T-helper 17 cell (primary cell): ENCODE data around the gene C4orf50. TPM values are rescaled to one million over a fixed set of nuclear protein-coding genes. Genes with fewer than 3 reads are reported as not detected.
"Not testable (repeated sequence)": the region's sequence is repeated elsewhere in the genome, so short reads cannot be mapped to it uniquely, and the experiment has no call there.

Experiments used
- ATAC-seq: fragments of 150-1000 bp; cut with Tn5 transposase; 2 replicates; pipeline ENCODE4 v1.10.0; 2021; ENCODE audit warnings: mild to moderate bottlenecking, moderate library complexity
- DNase-seq, 3 donors: peaks; one replicate each; pipeline versions ENCODE4 v3.0.0 to v3.0.0-alpha.2; 2020 to 2021
- H3K9me3 ChIP-seq: one replicate; pipeline ENCODE4 v1.7.0; 2013; ENCODE audit warnings: low read length, mild to moderate bottlenecking; ENCODE audit not compliant: control insufficient read depth, poor library complexity, severe bottlenecking
- H3K27ac Mint-ChIP-seq: one replicate; pipeline ENCODE4 v1.8.0; 2022; ENCODE audit warnings: mild to moderate bottlenecking, moderate library complexity, mixed read lengths
- H3K27me3 Mint-ChIP-seq: one replicate; pipeline ENCODE4 v1.8.0; 2022; ENCODE audit warnings: mixed read lengths
- H3K36me3 Mint-ChIP-seq: one replicate; pipeline ENCODE4 v1.8.0; 2022; ENCODE audit warnings: low read depth, mixed read lengths
- H3K4me1 Mint-ChIP-seq: one replicate; pipeline ENCODE4 v1.8.0; 2022; ENCODE audit warnings: mild to moderate bottlenecking, mixed read lengths
- H3K4me3 Mint-ChIP-seq: one replicate; pipeline ENCODE4 v1.8.0; 2022; ENCODE audit warnings: mild to moderate bottlenecking, moderate library complexity, mixed read lengths
- total RNA-seq, 4 donors: library from RNA in 2 of 4; stranded (reverse) in 2 of 4; gene quantifications; one replicate each; pipeline ENCODE4 v1.2.3 and lab custom pipeline; 2022 to 2026

Gene C4orf50
- total RNA-seq, 2 donors from 2014 or later: 0.87 to 2.3 TPM

DNA sequence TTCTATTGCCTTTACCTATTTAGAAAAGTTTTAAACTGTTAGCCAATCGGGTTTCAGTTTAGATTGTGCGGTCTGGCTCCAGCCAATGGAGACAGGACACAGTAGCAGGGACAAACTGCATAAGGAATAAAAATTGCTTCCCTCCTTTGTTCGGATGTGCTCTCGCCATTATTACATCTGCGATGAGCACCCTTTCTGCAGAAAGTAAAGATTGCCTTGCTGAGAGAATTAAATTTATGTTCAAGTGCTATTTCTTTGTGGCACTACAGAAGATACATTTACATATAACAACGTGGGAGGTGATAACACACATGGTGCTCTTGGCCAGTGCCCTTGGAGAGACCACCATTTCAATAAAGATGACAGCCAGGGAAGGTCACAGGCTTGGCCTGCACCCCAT, 71.6 kb downstream of the C4orf50 start:
- H3K36me3 Mint-ChIP-seq, H3K4me1 Mint-ChIP-seq, H3K9me3 ChIP-seq, H3K27ac Mint-ChIP-seq, H3K27me3 Mint-ChIP-seq, ATAC-seq, DNase-seq, H3K4me3 Mint-ChIP-seq: not testable (repeated sequence)

DNA sequence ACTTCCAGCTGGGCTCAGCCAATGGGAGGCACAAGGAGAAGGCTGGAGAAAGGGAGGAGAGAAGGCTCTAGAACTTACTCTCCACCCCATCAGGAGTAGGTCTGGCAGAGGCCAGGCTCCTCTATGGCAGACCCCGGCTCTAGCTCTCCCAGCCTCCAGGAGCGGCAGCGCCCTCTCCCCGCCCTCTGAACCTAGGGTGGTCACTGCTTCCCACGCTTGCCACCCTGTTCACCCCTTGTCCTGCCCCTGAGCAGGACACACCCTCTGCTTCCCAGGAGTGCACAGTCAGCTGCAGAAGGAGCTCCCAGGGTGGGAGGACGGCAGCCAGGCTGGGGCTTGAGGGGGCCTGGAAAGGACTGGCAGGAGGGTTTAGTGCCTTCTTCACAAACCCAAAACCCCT, 72.3 kb downstream of the C4orf50 start:
- DNase-seq (no peak), ATAC-seq (no peak)
- Mint-ChIP-seq H3K4me1 (peaks cover 3% of the 10 kb centered on the region), H3K27ac (no peak overlapping the region), H3K36me3 (no peaks in the 10 kb centered on the region), H3K27me3 (no peaks in the 10 kb centered on the region), H3K4me3 (no peak overlapping the region)
- peaks cover 4% of the 10 kb centered on the region for H3K9me3 ChIP-seq

DNA sequence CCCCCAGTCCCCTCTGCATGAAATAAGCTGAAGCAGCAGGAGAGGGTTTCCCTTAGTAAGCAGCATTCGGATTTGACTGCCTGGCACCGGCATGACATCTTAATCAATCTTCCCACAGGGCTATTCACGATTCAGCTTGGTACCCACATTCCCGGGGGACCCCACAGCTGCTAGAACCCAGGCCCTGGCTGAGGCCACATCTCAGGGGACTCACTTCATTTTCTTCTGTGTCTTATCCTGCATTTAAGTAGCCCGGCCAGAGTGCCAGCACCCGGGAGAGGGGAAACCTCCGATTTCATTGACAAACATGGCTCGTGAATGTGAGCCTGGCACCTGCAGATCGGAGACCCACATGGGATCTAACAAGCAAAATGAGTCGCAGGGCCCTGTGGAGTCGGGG, 73.1 kb downstream of the C4orf50 start:
- Mint-ChIP-seq H3K36me3 (no peaks in the 10 kb centered on the region), H3K27ac (no peak overlapping the region), H3K27me3 (no peaks in the 10 kb centered on the region), H3K4me1 (peaks cover 3% of the 10 kb centered on the region), H3K4me3 (no peak overlapping the region)
- no peak for DNase-seq
- no peak for ATAC-seq
- H3K9me3 ChIP-seq: peaks cover 4% of the 10 kb centered on the region

DNA sequence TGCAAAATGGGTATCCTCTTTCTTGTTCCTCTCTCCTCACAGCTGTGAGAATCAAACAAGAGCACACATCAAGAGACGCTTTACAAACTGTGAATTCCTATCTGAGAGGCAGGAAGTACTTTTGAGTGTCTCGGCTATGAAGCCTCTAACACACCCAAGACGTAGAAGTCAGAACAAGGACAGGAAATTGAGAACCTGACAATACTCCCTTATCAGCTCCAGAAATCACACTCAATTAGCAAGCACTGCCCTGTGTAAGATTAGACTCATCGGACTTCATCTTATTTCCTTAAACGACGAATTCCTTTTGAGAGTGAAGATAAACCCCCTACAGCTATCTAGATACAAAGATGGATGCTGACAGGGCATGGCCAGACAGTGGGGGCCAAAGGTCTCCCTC, 74.7 kb downstream of the C4orf50 start:
- Mint-ChIP-seq H3K27me3 (no peaks in the 10 kb centered on the region), H3K4me3 (no peak overlapping the region), H3K27ac (no peak overlapping the region), H3K36me3 (no peaks in the 10 kb centered on the region), H3K4me1 (peaks cover 3% of the 10 kb centered on the region)
- ATAC-seq (no peak), DNase-seq (no peak)
- H3K9me3 ChIP-seq: peaks cover 4% of the 10 kb centered on the region

DNA sequence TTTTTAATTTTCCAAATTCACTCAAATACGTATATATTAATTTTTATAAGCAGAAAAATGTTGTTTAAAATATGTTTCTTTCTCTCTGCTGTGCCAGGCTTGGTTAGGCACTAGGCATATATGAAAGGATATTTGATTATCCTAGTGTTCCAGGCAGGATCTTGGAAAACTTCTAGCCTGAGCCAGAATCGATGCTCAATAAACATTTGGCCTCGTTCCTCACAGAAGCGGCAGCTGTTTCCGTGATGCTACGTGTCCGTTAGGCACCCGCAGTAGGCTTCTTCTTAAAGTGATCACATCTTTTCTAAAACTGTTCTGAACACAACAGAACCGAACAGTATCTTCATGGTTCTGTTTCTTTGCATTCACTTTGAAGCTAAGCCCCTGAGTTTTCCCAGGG, 75.3 kb downstream of the C4orf50 start:
- H3K9me3 ChIP-seq: peaks cover 4% of the 10 kb centered on the region
- no peak overlapping the region for H3K27ac Mint-ChIP-seq
- DNase-seq: no peak
- peaks cover 3% of the 10 kb centered on the region for H3K4me1 Mint-ChIP-seq
- H3K27me3 Mint-ChIP-seq: no peaks in the 10 kb centered on the region
- H3K4me3 Mint-ChIP-seq: no peak overlapping the region
- no peaks in the 10 kb centered on the region for H3K36me3 Mint-ChIP-seq
- ATAC-seq: no peak

DNA sequence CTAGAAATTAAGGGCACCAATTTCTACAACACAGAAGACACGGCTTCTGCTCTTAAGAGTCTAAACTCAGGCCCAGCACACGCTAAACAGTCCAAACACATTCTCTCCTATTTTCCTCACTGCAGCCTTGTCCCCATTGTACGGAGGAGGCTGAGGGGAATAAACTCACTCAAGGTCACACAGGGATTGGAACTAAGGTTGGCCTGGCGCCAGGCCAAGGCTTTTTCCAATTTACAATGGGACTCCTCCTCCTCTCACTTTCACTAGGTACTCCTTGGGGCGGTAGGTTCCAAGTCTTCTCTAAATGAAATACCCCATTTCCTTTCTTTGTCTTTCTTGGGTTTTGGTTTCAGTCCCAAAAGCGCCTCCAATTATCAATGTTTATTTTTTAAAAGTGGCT, 76.6 kb downstream of the C4orf50 start:
- Mint-ChIP-seq H3K27me3 (no peaks in the 10 kb centered on the region), H3K4me1 (peaks cover 3% of the 10 kb centered on the region), H3K27ac (no peak overlapping the region), H3K4me3 (no peak overlapping the region), H3K36me3 (no peaks in the 10 kb centered on the region)
- ATAC-seq (no peak), DNase-seq (no peak)
- no peaks in the 10 kb centered on the region for H3K9me3 ChIP-seq

DNA sequence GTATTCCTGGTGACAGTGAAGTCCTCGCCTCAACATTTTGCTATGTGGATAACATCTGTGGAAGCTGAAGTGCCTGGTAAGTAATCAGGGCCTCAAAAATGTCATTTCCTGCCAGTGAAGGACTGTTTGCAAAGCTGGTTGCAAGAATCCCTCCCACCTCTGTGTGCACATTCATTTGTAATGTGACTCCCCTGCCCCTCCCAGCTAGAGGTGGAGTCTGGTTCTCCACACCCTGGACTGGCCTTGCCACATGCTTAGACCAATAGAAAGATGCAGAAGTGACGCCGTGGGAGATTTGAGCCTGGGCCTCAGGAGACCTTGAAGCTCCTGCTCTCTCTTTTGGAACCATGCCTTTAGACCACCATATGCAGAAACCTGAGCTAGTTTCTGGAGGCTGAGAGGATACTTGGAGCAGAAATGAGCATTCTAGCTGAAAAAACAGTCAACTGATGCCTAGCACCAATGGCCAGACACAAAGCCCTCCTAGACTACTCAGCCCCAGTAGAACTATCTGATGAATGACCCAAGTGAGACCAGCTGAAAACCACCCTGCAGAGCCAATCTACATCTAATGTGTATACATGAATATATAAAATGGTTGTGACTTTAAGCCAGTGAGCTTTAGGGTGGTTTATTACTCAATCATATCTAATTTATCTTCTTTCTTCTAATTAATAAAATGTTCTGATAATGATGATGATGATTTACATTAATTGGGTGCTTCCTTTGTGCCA, 77.6 kb downstream of the C4orf50 start:
- Mint-ChIP-seq H3K4me3 (no peak overlapping the region), H3K4me1 (peaks cover 3% of the 10 kb centered on the region), H3K36me3 (no peaks in the 10 kb centered on the region), H3K27ac (no peak overlapping the region), H3K27me3 (no peaks in the 10 kb centered on the region)
- H3K9me3 ChIP-seq: no peaks in the 10 kb centered on the region
- DNase-seq (no peak), ATAC-seq (no peak)

DNA sequence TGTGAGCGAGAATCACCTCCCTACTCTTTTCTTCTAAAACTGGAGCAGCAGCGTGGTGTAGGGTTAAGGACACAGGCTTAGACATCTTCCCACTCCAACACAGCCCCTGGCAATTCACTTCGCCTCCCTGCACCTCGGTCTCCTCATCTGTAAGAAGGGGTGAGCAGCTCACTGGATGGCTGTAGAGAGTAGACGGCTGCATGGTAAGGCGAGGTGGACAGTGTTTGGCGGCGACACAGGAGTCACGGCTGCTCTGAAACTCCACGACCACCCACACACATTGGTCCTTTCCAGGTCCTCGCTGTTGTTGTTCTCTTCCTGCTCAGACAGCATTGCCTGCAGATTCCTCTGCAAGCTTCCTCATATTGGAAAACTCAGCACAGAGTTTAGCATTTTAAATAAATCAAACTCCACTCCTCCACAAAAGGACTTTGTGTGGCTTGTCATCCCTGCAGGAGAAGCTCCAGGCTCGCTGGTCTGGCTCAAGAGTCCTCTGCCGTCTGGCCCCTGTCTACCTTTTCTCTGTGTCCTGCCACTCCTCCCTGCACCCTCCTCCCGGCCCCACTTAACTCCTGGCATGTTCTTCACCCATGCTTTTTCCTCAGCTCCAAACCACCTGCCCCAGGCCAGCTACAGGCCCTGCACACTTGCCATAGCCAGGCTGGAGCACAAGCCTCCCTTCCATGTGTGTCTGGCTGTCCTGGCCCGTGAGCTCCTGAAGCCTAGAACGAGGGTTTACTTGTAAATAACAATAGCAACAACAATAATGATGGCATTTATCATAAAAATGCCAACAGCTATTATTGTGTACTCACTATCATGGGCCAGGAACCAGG, 84.0 kb downstream of the C4orf50 start:
- Mint-ChIP-seq H3K27me3 (peaks cover 38% of the 10 kb centered on the region), H3K27ac (no peak overlapping the region), H3K36me3 (no peaks in the 10 kb centered on the region), H3K4me1 (no peaks in the 10 kb centered on the region), H3K4me3 (no peak overlapping the region)
- H3K9me3 ChIP-seq: no peaks in the 10 kb centered on the region
- ATAC-seq (no peak), DNase-seq (no peak)

DNA sequence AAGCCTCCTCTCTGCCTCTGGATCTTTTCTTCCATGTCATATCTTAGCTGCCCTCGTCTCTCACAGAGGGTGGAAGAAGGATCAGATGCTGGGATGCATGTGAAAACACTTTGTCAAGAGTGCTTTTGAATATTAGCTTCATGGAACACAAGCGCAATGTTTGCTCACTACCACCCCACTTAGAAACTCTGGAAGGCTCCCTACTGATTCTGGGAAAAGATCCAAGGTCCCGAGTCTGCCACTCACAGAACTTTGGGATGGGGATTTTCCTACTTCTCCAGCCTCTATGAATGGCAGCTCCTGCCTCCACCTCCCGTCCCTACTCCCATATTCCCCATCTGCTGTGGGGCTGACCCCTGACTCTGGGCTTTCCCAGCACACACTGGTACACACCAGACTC, 85.1 kb downstream of the C4orf50 start:
- no peak for ATAC-seq
- no peaks in the 10 kb centered on the region for H3K9me3 ChIP-seq
- H3K36me3 Mint-ChIP-seq: no peaks in the 10 kb centered on the region
- H3K27ac Mint-ChIP-seq: no peak overlapping the region
- no peak overlapping the region for H3K4me3 Mint-ChIP-seq
- peaks cover 48% of the 10 kb centered on the region for H3K27me3 Mint-ChIP-seq
- DNase-seq: no peak
- H3K4me1 Mint-ChIP-seq: no peaks in the 10 kb centered on the region

DNA sequence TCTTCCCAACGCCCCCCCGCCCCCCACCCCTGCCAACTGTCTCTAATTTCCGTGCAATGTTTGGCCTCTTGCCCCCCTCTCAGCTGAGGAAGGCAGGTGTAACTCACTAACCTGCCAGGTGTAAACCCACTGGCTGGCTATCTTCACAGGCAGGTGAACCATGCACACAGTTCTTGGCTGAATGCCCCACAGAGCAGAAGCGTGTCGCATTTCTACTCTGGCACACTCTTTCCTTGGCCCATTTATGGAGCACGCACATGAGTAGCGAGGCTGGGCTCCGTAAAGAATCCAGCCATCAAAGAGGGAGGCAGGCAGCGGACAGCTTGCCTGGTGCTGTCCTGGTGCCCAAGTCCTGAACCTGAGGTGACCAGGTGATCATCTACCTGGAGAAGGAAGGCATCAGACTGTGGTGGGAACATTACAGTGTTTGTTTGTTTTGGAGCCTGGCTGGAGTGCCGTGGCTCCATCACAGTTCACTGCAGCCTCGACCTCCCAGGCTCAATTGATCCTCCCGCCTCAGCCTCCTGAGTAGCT, 86.1 kb downstream of the C4orf50 start:
- no peaks in the 10 kb centered on the region for H3K9me3 ChIP-seq
- Mint-ChIP-seq H3K36me3 (no peaks in the 10 kb centered on the region), H3K4me3 (no peak overlapping the region), H3K27ac (no peak overlapping the region), H3K4me1 (no peaks in the 10 kb centered on the region), H3K27me3 (peaks cover 51% of the 10 kb centered on the region)
- ATAC-seq (no peak), DNase-seq (no peak)

DNA sequence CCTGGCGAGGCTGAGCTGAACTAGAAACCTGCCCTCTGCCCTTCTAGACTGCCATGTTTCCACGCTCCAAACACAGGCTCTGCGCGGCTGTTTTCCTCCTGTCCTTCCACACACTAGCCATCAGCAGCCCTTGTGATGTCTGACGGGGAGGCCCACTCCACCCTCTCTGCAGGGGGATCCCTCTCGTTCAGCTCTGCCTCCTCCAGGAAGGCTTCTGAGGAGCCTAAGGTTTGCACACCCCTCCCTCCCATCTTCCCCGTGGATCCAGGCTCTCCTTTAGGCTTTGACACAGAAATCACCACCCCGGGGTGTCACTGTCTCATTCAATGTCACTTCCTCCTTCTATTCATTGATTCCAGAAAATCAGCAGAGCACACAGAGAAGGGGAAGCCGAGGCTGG, 86.7 kb downstream of the C4orf50 start:
- Mint-ChIP-seq H3K27me3 (peaks cover 56% of the 10 kb centered on the region), H3K36me3 (no peaks in the 10 kb centered on the region), H3K4me3 (no peak overlapping the region), H3K4me1 (no peaks in the 10 kb centered on the region), H3K27ac (no peak overlapping the region)
- DNase-seq: no peak
- no peaks in the 10 kb centered on the region for H3K9me3 ChIP-seq
- ATAC-seq: no peak

DNA sequence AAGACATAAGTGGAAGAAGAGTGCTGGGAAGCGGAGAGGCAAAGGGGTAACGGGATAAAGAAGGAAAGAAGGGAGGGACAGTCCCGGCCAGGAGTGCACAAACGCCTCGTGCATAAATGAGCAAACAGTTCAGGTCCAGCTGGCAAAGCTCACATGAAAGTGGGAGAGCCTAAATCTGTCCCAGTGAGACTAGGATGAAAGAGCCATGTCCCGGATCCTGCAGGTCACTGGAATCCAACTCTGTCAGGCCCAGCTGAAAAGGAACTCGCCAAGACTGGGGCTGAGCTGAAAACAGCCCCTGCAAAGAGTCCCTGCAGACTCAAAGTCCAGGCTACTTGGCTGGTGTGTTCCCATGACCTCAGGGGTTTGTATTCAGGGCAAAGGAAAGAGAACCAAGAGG, 87.4 kb downstream of the C4orf50 start:
- Mint-ChIP-seq H3K36me3 (no peaks in the 10 kb centered on the region), H3K27ac (no peak overlapping the region), H3K4me3 (no peak overlapping the region), H3K4me1 (no peaks in the 10 kb centered on the region), H3K27me3 (peaks cover 56% of the 10 kb centered on the region)
- no peak for ATAC-seq
- DNase-seq: no peak
- H3K9me3 ChIP-seq: no peaks in the 10 kb centered on the region

DNA sequence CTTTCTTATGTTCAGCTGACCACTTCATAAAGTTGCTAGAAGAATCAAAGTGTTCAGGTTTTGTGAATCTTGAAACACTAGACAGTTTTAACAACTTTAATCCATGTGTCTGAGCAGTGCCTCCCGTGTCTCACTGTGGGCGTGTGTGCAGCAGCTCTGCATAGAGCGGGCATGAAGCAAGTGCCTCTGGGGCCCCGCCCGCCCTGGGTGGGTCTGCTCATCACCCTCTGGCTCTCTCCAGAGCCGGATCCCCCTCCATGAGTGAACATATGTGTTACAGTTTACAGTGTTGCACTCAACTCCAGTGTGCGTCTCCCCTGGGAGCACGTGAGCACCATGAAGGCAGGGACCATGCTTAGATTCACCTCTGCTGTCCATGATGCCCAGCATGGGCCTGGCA, 87.8 kb downstream of the C4orf50 start:
- H3K36me3 Mint-ChIP-seq: no peaks in the 10 kb centered on the region

More for the DNA sequence above, 87.8 kb downstream of the C4orf50 start:
- no peaks in the 10 kb centered on the region for H3K9me3 ChIP-seq
- peaks cover 56% of the 10 kb centered on the region for H3K27me3 Mint-ChIP-seq
- ATAC-seq (no peak), DNase-seq (no peak)
- H3K27ac Mint-ChIP-seq: no peak overlapping the region
- no peak overlapping the region for H3K4me3 Mint-ChIP-seq
- H3K4me1 Mint-ChIP-seq: no peaks in the 10 kb centered on the region
